Measurements from ENCODE around the gene MRNIP. TPM values are rescaled to one million over a fixed set of nuclear protein-coding genes. Genes with fewer than 3 reads are reported as not detected.

MRNIP gene
- total and polyA plus RNA-seq, 2 of the 4 experiments (the other 2 are of a cell fraction), result 6.6 to 24.7 TPM

GRCh38 chr5:179797741-179798140, 60.9 kb downstream of the MRNIP start:
- Histone ChIP-seq H4K20me1 (ENCODE audit: insufficient read depth, low read length) (peaks cover 23% of the 10 kb centered on the region), H3K23ac (ENCODE audit: low read depth, low read length) (no peak overlapping the region), H2AFZ (replicated peaks; ENCODE audit: low read length, poor library complexity) (no peak overlapping the region), H3K9me1 (ENCODE audit: insufficient read depth, low read length) (no peaks in the 10 kb centered on the region), H3K79me1 (ENCODE audit: low read depth in 1 of 2, low read length in 2 of 2) (peaks cover 9 to 29% of the 10 kb centered on the region in 2 experiments), H3K27me3 (ENCODE audit: control insufficient read depth, insufficient read depth, low read length) (no peaks in the 10 kb centered on the region), H3K9me3 (ENCODE audit: control insufficient read depth, insufficient read depth, low read length) (no peaks in the 10 kb centered on the region), H3K27ac (ENCODE audit: insufficient read depth, low read length) (no peak overlapping the region), H3K18ac (ENCODE audit: low read depth, low read length) (no peak overlapping the region), H3K4me2 (ENCODE audit: low read depth, low read length) (no peak overlapping the region), H3K14ac (replicated peaks; ENCODE audit: low read depth, low read length) (no peak overlapping the region), H4K8ac (ENCODE audit: low read depth in 2 of 2, low read length in 2 of 2) (no peak overlapping the region), H3K4me1 (ENCODE audit: control insufficient read depth, insufficient read depth, low read length) (peaks cover 9% of the 10 kb centered on the region; the same call in 1 of the 2 replicates), H3K4ac (ENCODE audit: low read depth, low read length) (no peak overlapping the region), H2AK9ac (replicated peaks; ENCODE audit: low read depth, low read length, poor library complexity) (no peak overlapping the region), H3K4me3 (ENCODE audit: insufficient read depth, low read depth, low read length) (no peak overlapping the region), H3K9ac (ENCODE audit: low read depth, low read length) (no peak overlapping the region), H2BK15ac (ENCODE audit: low read depth, low read length) (no peak overlapping the region), H4K91ac (ENCODE audit: insufficient read depth, low read depth, low read length) (no peak overlapping the region), H2AK5ac (ENCODE audit: low read depth, low read length) (no peak overlapping the region), H3K36me3 (ENCODE audit: control insufficient read depth, insufficient read depth, low read length) (peaks cover 48% of the 10 kb centered on the region), H3K56ac (ENCODE audit: extremely low read depth, insufficient read depth, low read length) (no peak overlapping the region), H2BK5ac (ENCODE audit: low read depth, low read length, poor library complexity, severe bottlenecking) (no peak overlapping the region), H2BK20ac (ENCODE audit: low read depth, low read length) (no peak overlapping the region), H4K5ac (ENCODE audit: low read depth, low read length) (no peak overlapping the region), H2BK120ac (ENCODE audit: low read depth, low read length) (no peak overlapping the region)
- ATAC-seq (ENCODE audit: low read depth), result no peak
- intact Hi-C loops (cut with micrococcal nuclease) (no loop called here), dilution Hi-C loops (cut with HindIII; ENCODE audit: low sequenced_read_pairs, unreplicated experiment) (no loop called here), in situ Hi-C loops (cut with MboI; ENCODE audit: low sequenced_read_pairs) (no loop called here)
- ChIA-PET POLR2A (ENCODE audit: unreplicated experiment) (no interaction called here), CTCF (no interaction called here)
- 98% methylated on average over 14 of the region's 30 CpGs; no CpG with 5 or more reads in 1 of the 2 experiments for WGBS, 2 experiments (ENCODE audit: extremely low coverage in 2 of 2, insufficient read length in 1 of 2)
- TSS peak; percentile 86 for BruUV-seq (replicated peaks)
- no peak for DNase-seq
- TF ChIP-seq MAFK (IDR thresholded peaks at IDR 0.05; ENCODE audit: low read depth, low read length) (no peak), NFE2L2 (IDR thresholded peaks at IDR 0.05; ENCODE audit: low read depth, low read length) (no peak), USF2 (IDR thresholded peaks at IDR 0.05; ENCODE audit: low read depth, low read length) (no peak), POLR2A (IDR thresholded peaks at IDR 0.05; ENCODE audit: low read depth, low read length) (no peak), RAD21 (IDR thresholded peaks at IDR 0.05; ENCODE audit: low read length) (no peak), RCOR1 (IDR thresholded peaks at IDR 0.05; ENCODE audit: insufficient replicate concordance, low read length) (no peak), BHLHE40 (IDR thresholded peaks at IDR 0.05; ENCODE audit: low read depth, low read length) (no peak), FOS (IDR thresholded peaks at IDR 0.05; ENCODE audit: low read depth, low read length) (no peak), CHD1 (IDR thresholded peaks at IDR 0.05; ENCODE audit: low read depth, low read length) (no peak), CEBPB (IDR thresholded peaks at IDR 0.05; ENCODE audit: low read depth, low read length) (no peak), CTCF (conservative IDR thresholded peaks at IDR 0.05; ENCODE audit: low read depth, low read length) (no peak)

Measured in IMR-90 (cell line).